Heart left ventricle (tissue), 16 donors: Measurements from ENCODE around the gene DFFB. TPM values are rescaled to one million over a fixed set of nuclear protein-coding genes. Genes with fewer than 3 reads are reported as not detected.
"Not testable (repeated sequence)": the region's sequence is repeated elsewhere in the genome, so short reads cannot be mapped to it uniquely, and the experiment has no call there.

Experiments
- ATAC-seq, 4 donors: fragments of 200-7000 bp; cut with Tn5 transposase; one replicate each; pipeline ENCODE4 v1.9.1; 2020 to 2022; ENCODE audit warnings: moderate library complexity in 4 of 4, mild to moderate bottlenecking in 3 of 4, moderate number of reproducible peaks in 1 of 4
- DNase-seq, 5 donors: peaks; one replicate each; pipeline ENCODE4 v3.0.0-alpha.2; 2020
- H3K27ac ChIP-seq, 12 donors: fragments of 200-600 bp; sonication (generic) in 4 of 12; one replicate each; pipeline versions ENCODE4 v1.5.0 to v1.8.0; 2016 to 2022; ENCODE audit warnings: mild to moderate bottlenecking in 2 of 12
- H3K27me3 ChIP-seq, 9 donors: fragments of 200-600 bp; sonication (generic) in 2 of 9; one replicate each; pipeline versions ENCODE4 v1.5.1 to v1.8.0; 2016 to 2022; ENCODE audit warnings: mild to moderate bottlenecking in 3 of 9
- H3K36me3 ChIP-seq, 9 donors: fragments of 200-600 bp; sonication (generic) in 2 of 9; one replicate each; pipeline versions ENCODE4 v1.5.0 to v1.8.0; 2018 to 2022; ENCODE audit warnings: mild to moderate bottlenecking in 2 of 9
- H3K4me1 ChIP-seq, 12 donors: fragments of 200-600 bp; sonication (generic) in 4 of 12; one replicate each; pipeline versions ENCODE4 v1.5.0 to v1.8.0; 2016 to 2022; ENCODE audit warnings: mild to moderate bottlenecking in 3 of 12
- H3K4me3 ChIP-seq, 12 donors: fragments of 200-600 bp; sonication (generic) in 4 of 12; one replicate each; pipeline versions ENCODE4 v1.5.0 to v1.8.0; 2017 to 2022; ENCODE audit warnings: mild to moderate bottlenecking in 9 of 12, moderate library complexity in 4 of 12
- H3K9me3 ChIP-seq, 12 donors: fragments of 200-600 bp; sonication (generic) in 4 of 12; one replicate each; pipeline versions ENCODE4 v1.5.0 to v1.8.0; 2016 to 2022; ENCODE audit warnings: mild to moderate bottlenecking in 1 of 12
- CTCF ChIP-seq, 12 donors: fragments of 200-600 bp; sonication (generic) in 4 of 12; IDR thresholded peaks; one replicate each; pipeline versions ENCODE4 v1.5.0 to v1.8.0; 2018 to 2022; ENCODE audit warnings: antibody characterized with exemption in 12 of 12, mild to moderate bottlenecking in 5 of 12
- POLR2A ChIP-seq, 2 donors: fragments of 450-650 bp; IDR thresholded peaks; one replicate each; pipeline ENCODE4 v1.6.1; 2017; ENCODE audit warnings: antibody characterized with exemption in 2 of 2, mild to moderate bottlenecking in 2 of 2, moderate library complexity in 2 of 2
- WGBS, 4 donors: extraction: QIAGEN DNeasy Blood & Tissue Kit in 2 of 4; methylation state at CpG; one replicate each; pipeline versions ENCODE4 v1.1.5 to v1.1.7; 2013 to 2018; 5-methylcytosine and 5-hydroxymethylcytosine counted together
- intact Hi-C, 10 donors: fragments of 100-400 bp; cut with DNase I; formaldehyde crosslinking; loops; one replicate each; pipeline versions ENCODE4 v1.11.1 to v1.14.2; 2022
- polyA plus RNA-seq, 2 donors: library from polyadenylated mRNA; stranded (reverse); fragments of 200-250 nt; gene quantifications; one replicate each; pipeline ENCODE4 v1.2.3, GENCODE V29; 2013
- total RNA-seq, 9 donors: library from RNA; depleted of rRNA in 2 of 9; stranded (reverse); fragments of >200 nt in 2 of 9; fragmentation: NEBNext Ultra II Directional in 3 of 9; extraction: Animal tissue kit (Norgen Biotek cat#: 25700) in 3 of 9; gene quantifications; one replicate each; pipeline versions ENCODE4 v1.1.0 to v1.2.4, GENCODE V29; 2016 to 2023
- donor health status: ischemic (EF 13 %, LVEDD 7.1; RV severe dilation, severe dysfunction).
- donor health status: healthy with polysubstance abuse.
- donor health status: DM: no; HTN: yes; CAD: no.
- donor health status: DM: no; HTN: no; CAD: no.
- donor health status: ischemic (EF 25% LVEDD 6.9; RV normal size, moderate dysfunction).
- donor health status: ischemic (EF 25% LVEDD 5.7; RV mildly dilated, moderate dysfunction).
- donor health status: healthy.
- donor health status: DM: yes; HTN: yes; CAD: no.
- donor health status: ischemic (EF 35%, LVEDD 5.7; RV mildly dilated, moderate dysfunction).
- donor health status: nonischemic (EF 11% LVEDD 7.7; RV severe dilation, severe dysfunction).
- donor health status: DM: yes; HTN: yes; CAD: no.
- donor health status: PGD.
- donor health status: ischemic (EF 29% LVEDD 5.4; RV normal size, mild dysfunction).
- donor health status: nonischemic (EF 23%, LVEDD 6.1; RV moderate dilation, normal function).

Gene DFFB
- total and polyA plus RNA-seq, 11 donors, result 1.3 to 5.8 (median 2.6) TPM

- TF ChIP-seq CTCF (IDR thresholded peaks at IDR 0.05), result no peak
- no peak for TF ChIP-seq POLR2A (IDR thresholded peaks at IDR 0.05)
- no peak for ATAC-seq
- H3K4me3 ChIP-seq, result no peak overlapping the region
- intact Hi-C loops, result loop anchor here in 4 of 10 donors (5.0 to 10.0 kb wide), 4 partner anchors 739 to 1832 kb away; partner anchors contain the start of gene AJAP1 (in 1 of the 4)
- peaks cover 0 to 7% (median 0%) of the 10 kb centered on the region in 12 donors for H3K4me1 ChIP-seq
- H3K9me3 ChIP-seq, result no peaks in the 10 kb centered on the region
- no peaks in the 10 kb centered on the region for H3K36me3 ChIP-seq
- DNase-seq, result no peak
- 76 to 81% (median 80%) methylated on average over 13 to 15 of the region's 15 CpGs for WGBS, 4 donors
- peaks cover 0 to 61% (median 20%) of the 10 kb centered on the region in 9 donors for H3K27me3 ChIP-seq
- no peak overlapping the region for H3K27ac ChIP-seq
These were observed 58.4 kb downstream of the DFFB start for GRCh38 chr1:3915551-3916121.

- ATAC-seq (no peak), DNase-seq (peak in 1 of 5 donors; percentile 9)
- no peak overlapping the region for H3K27ac ChIP-seq
- TF ChIP-seq CTCF (IDR thresholded peaks at IDR 0.05) (no peak), POLR2A (IDR thresholded peaks at IDR 0.05) (no peak)
- WGBS, 4 donors, result 75 to 84% (median 77%) methylated on average over 8 of the region's 8 CpGs
- H3K36me3 ChIP-seq, result no peaks in the 10 kb centered on the region
- no peaks in the 10 kb centered on the region for H3K4me1 ChIP-seq
- H3K9me3 ChIP-seq, result no peaks in the 10 kb centered on the region
- no peak overlapping the region for H3K4me3 ChIP-seq
- intact Hi-C loops, result loop anchor here in 4 of 10 donors (5.0 to 10.0 kb wide), 4 partner anchors 737 to 1830 kb away; partner anchors contain the start of gene AJAP1 (in 1 of the 4)
- H3K27me3 ChIP-seq, result peaks cover 0 to 46% (median 9%) of the 10 kb centered on the region in 9 donors
These were observed 60.5 kb downstream of the DFFB start for GRCh38 chr1:3917761-3918160.

- not testable (repeated sequence) for DNase-seq, H3K4me1 ChIP-seq, H3K36me3 ChIP-seq, H3K9me3 ChIP-seq, H3K27ac ChIP-seq, H3K4me3 ChIP-seq, ATAC-seq
- WGBS, 4 donors, result 78 to 79% (median 79%) methylated on average over 6 of the region's 6 CpGs
- peaks cover 0 to 47% (median 9%) of the 10 kb centered on the region in 9 donors for H3K27me3 ChIP-seq
- intact Hi-C loops, result loop anchor here in 4 of 10 donors (5.0 to 10.0 kb wide), 4 partner anchors 736 to 1829 kb away; partner anchors contain the start of gene AJAP1 (in 1 of the 4)
These were observed 61.1 kb downstream of the DFFB start for GRCh38 chr1:3918359-3918758.

- no peak overlapping the region for H3K4me3 ChIP-seq
- H3K27ac ChIP-seq, result no peak overlapping the region
- no peak for TF ChIP-seq POLR2A (IDR thresholded peaks at IDR 0.05)
- no peak for TF ChIP-seq CTCF (IDR thresholded peaks at IDR 0.05)
- H3K27me3 ChIP-seq, result peaks cover 0 to 53% (median 9%) of the 10 kb centered on the region in 9 donors
- intact Hi-C loops, result loop anchor here in 4 of 10 donors (5.0 to 10.0 kb wide), 4 partner anchors 736 to 1828 kb away; partner anchors contain the start of gene AJAP1 (in 1 of the 4)
- no peak for ATAC-seq
- no peaks in the 10 kb centered on the region for H3K9me3 ChIP-seq
- peak in 2 of 5 donors; percentile 9 to 49 for DNase-seq
- H3K36me3 ChIP-seq, result no peaks in the 10 kb centered on the region
- H3K4me1 ChIP-seq, result no peaks in the 10 kb centered on the region
- 70 to 79% (median 77%) methylated on average over 10 to 15 of the region's 15 CpGs for WGBS, 4 donors
These were observed 61.8 kb downstream of the DFFB start for GRCh38 chr1:3918966-3919611.
